Inflammatory macrophage (primary cell): Measurements from ENCODE around the gene PPP1R13B.

Experiments used
- DNase-seq, 2 donors: peaks; one replicate each; pipeline ENCODE4 v3.0.0-alpha.2; 2020 to 2022

Gene PPP1R13B

DNA sequence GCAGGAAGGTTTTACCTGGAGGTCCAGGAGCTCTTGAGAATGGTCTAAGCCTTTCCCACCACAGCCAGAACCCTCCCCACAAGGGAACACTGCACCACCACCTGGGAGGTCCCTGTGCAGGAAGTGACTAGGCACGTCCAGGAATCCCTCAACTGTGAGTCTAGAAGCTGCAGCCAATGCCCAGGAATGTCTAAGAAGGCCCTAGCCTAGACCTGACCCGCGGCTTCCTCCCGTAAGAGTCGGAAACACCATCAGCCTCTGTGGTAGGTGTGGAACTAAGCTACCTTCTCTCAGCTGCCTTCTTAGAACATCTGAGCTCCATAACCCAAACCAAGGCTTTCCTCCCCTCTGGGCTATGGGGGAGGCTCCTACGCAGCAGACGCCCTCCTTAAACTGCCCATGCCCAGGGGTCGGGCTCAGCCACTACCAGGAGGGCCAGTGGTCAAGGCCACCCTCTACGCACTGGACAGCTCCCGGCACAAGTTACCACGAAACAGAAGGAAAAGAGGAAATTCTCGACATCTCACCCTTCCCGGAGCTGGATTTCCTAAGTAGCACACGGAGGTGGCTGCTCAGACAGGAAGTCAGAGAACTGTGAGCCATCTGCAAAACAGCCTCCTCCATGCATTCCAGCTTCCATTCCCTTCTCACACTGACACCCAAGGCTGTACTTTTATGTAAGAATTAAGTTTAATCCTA lies 106.2 kb downstream of the PPP1R13B start:
- peak; percentile 40 to 71 for DNase-seq

- no peak for DNase-seq
These were observed 107.4 kb downstream of the PPP1R13B start for GRCh38 chr14:103739793-103740501.

DNA sequence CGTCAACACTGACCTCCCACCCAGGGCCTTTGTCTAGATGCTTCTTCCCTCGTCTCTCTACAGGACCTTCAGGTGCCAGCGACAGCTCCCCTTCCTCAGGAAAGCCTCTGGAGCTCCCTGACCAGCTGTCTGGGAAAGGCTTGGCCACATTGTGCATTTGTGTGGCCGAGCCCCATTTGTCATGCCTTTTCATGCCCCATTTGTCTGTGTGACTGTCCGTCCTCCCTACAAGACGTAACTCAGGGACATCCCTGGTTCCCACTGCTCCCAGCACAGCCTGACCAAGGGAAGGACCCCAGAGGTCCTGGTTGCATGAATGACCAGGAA lies 107.9 kb downstream of the PPP1R13B start:
- no peak for DNase-seq

DNA sequence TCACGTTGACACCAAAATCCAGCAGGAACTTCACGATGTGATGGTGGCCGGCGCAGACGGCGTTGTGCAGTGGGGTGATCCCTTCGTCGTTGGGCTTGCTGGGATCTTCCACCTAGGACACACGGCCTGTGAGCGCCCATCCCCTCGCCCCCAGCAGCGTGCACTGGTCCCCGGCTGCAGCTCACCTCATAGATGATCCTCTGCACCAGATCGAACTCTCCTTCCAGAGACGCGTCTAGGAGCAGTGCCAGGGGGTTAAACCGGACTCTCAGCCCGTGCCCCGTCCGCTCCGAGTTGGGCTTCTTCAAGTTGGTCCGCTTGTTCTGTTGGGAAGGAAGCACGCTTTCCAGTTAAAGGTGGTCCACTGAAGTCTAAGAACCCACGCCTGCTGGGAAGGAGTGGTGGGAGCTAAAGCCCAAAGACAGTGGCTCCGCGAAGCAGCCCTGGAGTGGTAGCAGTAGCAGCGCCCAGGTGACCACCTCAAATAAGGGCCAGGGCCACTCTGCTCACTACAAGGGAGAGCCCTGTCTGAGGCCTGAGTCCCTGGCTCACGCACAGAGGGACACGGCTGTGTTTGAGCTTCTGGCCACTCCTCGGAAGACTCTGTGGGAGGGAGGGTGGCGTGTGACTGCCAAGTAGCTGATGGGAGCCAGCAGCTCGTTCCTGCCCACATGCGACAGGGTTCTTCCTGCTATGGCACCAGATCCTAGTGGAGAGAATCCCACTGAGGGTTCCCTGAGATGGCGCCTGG lies 108.5 kb downstream of the PPP1R13B start:
- DNase-seq = peak; percentile 10 to 35

DNA sequence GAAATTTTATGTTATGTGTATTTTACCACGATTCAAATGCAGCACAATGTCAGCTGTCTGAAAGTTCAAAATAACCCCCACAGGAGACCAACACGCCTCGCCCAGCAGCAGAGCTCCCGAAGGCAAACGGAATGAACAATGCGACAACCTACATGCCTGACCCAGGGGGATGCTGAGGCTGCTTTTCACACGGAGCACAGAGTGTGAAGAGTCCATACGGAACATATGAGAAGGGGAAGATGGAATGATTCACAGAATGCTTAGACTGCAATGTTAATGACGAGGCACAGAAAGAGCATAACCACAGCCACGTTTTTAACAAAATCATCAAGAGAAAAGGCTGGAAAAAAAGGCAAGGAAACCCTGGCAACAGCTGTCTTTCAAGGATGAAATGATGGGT lies 109.2 kb downstream of the PPP1R13B start:
- no peak for DNase-seq

DNA sequence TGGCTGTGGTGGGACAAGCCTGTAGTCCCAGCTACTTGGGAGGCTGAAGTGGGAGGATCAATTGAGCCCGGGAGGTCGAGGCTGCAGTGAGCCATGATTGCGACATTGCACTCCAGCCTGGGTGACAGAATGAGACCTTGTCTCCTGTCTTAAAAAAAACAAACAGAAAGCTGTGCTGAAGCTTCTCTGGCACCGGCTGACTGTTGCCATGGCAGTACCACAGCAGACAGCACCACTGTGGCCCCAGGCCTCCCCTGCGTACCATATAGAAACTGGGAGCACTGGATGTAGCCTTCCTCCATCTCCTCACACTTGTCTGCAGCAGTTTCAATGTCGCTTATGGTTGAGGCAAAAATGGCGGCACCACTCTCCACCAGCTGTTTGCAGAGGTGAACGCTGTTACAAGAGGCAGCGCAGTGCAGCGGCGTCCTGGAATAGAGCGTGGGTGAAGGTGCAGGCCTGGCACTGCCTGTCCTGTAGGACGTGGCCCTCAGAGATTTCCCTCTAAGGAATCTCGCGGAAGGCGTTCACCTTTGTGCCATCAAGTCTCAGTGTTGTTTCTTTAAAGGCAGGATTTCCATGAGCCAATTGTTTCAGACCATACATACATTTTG lies 109.8 kb downstream of the PPP1R13B start:
- DNase-seq = no peak

- no peak for DNase-seq
These were observed 110.6 kb downstream of the PPP1R13B start for GRCh38 chr14:103736546-103737431.

- no peak for DNase-seq
These were observed 111.4 kb downstream of the PPP1R13B start for GRCh38 chr14:103735815-103736545.

GRCh38 chr14:103735439-103735814 lies 111.9 kb downstream of the PPP1R13B start:
- DNase-seq = no peak

GRCh38 chr14:103735022-103735421 lies 112.4 kb downstream of the PPP1R13B start:
- DNase-seq = no peak

DNA sequence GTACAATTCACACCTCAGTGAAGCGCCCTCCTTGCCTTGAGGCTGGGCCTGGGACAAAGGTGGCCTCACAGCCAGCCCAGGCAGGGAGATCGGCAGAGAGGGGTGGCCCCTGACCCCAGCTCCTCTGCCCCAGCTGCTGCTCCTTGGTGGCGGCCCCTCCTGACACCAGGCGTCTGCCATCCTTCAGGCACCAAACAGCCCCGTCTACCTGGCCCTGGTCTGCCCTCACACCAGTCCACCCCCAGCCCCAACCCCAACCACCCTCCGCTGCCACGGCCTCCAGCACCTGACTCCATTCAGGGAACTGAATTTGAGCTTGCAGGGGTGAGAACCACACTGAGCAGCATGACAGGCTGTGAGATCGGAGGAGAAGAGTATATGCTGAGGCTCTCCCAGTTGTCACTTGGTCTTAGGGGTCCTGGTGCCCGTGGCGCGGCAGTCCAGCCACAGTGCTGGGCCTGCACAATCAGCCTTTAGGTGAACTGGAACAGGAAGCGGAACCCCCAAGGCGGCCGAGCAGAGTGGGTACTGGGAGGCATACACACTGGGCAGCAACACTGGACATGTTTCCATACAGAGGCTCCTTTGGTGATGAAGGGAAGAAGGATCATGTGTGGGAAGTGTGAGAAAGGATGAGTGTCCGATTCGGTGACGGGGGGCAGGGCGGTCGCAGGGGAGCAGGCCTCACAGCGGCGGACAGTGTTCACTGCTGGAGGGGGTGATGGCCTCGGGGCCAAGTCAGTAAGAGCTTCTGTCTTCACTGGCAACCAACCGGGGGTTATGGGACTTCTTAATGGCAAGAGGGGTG lies 113.1 kb downstream of the PPP1R13B start:
- no peak for DNase-seq

- DNase-seq = no peak
These were observed 113.7 kb downstream of the PPP1R13B start for GRCh38 chr14:103733651-103734050.

DNA sequence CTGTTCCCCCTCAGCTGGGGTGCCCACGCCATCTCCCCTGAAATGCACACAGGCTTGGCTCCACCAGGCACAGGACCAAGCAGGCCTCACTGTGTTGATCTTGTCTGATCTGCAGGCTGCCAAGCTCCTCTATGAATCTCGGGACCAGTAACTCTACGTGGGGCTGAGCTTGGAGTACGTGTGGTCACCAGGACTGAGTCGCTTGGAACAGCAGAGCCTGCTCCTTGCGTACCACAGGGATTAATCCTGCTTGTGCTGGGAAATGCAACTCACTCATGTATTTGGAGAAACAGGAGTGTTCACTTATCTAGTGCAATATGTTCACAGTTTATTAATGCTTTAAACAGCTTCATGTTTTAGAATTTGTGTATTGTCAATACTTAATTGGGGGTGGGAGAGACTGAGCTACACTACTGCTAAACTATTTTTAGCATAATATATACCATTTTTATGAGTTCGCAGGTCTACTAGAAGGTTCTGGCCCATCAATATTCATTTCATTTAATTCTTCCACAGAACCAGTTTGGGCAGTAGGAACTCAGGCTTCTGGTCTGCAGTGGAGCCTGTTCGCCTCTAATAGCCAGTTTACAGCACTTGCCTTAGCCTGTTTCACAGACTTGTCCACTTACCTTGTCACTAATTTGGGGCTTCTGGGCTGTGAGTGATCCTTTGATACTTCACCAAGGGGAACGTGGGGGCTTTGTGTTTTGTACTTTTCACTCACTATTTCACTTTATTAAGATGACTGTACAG lies 114.3 kb downstream of the PPP1R13B start:
- no peak for DNase-seq

GRCh38 chr14:103731916-103732867 lies 115.2 kb downstream of the PPP1R13B start:
- DNase-seq = no peak

GRCh38 chr14:103731481-103731880 lies 115.9 kb downstream of the PPP1R13B start:
- no peak for DNase-seq

GRCh38 chr14:103730490-103731035 lies 116.8 kb downstream of the PPP1R13B start:
- no peak for DNase-seq

DNA sequence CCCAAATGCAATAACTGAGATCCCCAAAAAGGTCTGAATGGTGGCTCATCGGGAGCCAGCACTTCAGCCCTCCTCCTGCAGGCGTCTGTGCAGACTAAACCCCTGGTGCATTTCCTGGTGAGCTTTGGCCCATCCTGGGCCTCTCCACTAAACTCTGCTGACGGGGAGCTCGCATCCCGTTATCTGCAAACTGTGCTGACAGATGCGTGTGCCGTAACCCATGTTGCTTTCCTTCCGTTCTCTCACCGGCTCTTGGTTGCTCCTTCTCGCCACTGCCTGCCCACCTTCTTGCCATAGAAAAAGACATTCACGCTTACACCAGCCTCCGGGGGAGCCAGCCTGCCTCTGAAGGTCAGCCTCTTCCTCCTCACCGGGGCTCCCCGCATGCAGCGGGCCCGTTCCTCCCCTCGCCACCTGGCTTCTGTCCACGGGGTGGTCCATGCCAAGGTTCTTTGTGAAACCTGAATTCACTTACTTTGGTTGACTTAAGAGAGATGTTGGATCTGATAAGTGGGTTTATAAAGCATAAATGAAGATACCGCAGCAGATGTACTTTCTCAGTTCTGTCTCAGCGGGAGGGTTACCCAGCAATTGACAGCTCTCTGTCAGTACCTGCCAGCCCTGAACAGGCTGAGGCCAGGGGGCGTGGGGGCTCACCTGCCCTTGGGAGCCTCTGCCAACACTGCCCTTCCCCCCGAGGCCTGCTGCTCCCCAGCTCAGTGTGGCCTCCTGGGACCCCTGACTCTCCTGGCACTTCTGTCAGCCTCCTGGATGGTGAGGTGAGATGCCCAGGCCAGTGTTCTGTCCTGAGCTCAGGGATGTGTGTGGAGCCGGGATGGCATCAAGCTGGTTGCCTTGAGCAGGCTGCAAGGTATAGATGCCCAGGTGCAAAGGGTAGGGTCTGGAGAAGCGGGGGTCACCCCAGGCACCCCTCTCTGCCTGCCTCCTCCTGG lies 117.6 kb downstream of the PPP1R13B start:
- DNase-seq = no peak
